Measurements from ENCODE around the gene TRPM2. TPM values are rescaled to one million over a fixed set of nuclear protein-coding genes. Genes with fewer than 3 reads are reported as not detected.
"Not testable (repeated sequence)": the region's sequence is repeated elsewhere in the genome, so short reads cannot be mapped to it uniquely, and the experiment has no call there.

Gene TRPM2
- total and polyA plus RNA-seq, 2 donors (not counting 1 experiment from before 2014, with no cell fraction given), result not detected

DNA sequence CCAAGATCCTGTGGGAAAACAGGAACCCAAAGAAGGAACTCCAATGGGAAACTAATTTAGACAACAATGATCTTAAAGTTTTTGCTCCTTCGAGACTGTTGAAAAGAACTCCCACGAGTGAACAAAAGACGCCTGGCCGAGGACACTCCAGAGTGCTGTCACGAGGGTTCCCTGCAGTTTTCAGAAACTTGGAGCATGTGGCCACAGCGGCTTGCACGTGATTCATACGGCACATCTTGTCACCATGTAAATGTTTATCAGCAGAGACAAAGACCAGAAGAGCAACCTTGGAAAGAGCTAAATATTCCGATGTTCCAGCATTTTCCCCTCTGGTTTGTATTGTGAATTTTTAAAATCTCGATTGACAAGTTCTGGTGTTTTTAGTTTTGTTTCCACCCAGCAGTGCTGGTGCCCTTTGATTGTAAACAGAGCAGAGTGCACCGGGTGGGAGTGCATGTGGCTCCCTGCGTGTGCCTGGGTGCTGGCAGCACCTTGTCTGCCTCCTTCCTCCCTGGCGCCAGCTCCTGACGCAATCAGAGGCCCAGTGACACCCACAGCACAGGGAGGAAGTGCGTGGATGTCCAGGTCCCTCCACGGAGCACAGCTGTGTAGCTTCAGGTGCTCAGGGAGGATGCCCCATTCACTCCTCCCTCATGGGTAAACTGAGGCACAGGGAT is 124.8 kb downstream of the TRPM2 start:
- TF ChIP-seq EZH2 (IDR thresholded peaks at IDR 0.05; ENCODE audit: low read length, missing control alignments), result no peak
- TF ChIP-seq, protein P1, sequence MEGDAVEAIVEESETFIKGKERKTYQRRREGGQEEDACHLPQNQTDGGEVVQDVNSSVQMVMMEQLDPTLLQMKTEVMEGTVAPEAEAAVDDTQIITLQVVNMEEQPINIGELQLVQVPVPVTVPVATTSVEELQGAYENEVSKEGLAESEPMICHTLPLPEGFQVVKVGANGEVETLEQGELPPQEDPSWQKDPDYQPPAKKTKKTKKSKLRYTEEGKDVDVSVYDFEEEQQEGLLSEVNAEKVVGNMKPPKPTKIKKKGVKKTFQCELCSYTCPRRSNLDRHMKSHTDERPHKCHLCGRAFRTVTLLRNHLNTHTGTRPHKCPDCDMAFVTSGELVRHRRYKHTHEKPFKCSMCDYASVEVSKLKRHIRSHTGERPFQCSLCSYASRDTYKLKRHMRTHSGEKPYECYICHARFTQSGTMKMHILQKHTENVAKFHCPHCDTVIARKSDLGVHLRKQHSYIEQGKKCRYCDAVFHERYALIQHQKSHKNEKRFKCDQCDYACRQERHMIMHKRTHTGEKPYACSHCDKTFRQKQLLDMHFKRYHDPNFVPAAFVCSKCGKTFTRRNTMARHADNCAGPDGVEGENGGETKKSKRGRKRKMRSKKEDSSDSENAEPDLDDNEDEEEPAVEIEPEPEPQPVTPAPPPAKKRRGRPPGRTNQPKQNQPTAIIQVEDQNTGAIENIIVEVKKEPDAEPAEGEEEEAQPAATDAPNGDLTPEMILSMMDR (conservative IDR thresholded peaks at IDR 0.05 in 1 of 2, IDR thresholded peaks at IDR 0.05 in 1 of 2; ENCODE audit: low read depth in 1 of 2, low read length in 2 of 2), result no peak
- no peaks in the 10 kb centered on the region for H3K9me3 ChIP-seq (ENCODE audit: control insufficient read depth, insufficient read depth, low read depth, low read length)
- H3K27ac ChIP-seq (ENCODE audit: insufficient read depth, low read length), result no peak overlapping the region
- no peak for DNase-seq (ENCODE audit: low read depth in 2 of 2)
- no peaks in the 10 kb centered on the region for H3K36me3 ChIP-seq (ENCODE audit: control insufficient read depth, insufficient read depth, low read length)
- no peaks in the 10 kb centered on the region for H3K4me1 ChIP-seq (ENCODE audit: control insufficient read depth, extremely low read depth, insufficient read depth, low read length)
- no peaks in the 10 kb centered on the region for H3K27me3 ChIP-seq (ENCODE audit: control insufficient read depth, insufficient read depth, low read length)
- no peak overlapping the region for H3K4me3 ChIP-seq (replicated peaks in 1 of 4; ENCODE audit: control extremely low read depth in 1 of 4, insufficient read depth in 1 of 4, low read depth in 3 of 4, low read length in 4 of 4)
- no peak overlapping the region for H3K4me2 ChIP-seq (ENCODE audit: extremely low read depth, insufficient read depth, low read length)
- H3K9ac ChIP-seq (ENCODE audit: insufficient read depth, low read length), result no peak overlapping the region
- no peaks in the 10 kb centered on the region for H3K79me2 ChIP-seq (ENCODE audit: control insufficient read depth, insufficient read depth, low read length)
- no peak overlapping the region for H2AFZ ChIP-seq (ENCODE audit: low read length)
- H4K20me1 ChIP-seq (ENCODE audit: control insufficient read depth, extremely low read depth, insufficient read depth, low read length), result no peaks in the 10 kb centered on the region

GRCh38 chr21:44478801-44479167 is 125.4 kb downstream of the TRPM2 start:
- Histone ChIP-seq H3K36me3 (ENCODE audit: control insufficient read depth, insufficient read depth, low read length) (no peaks in the 10 kb centered on the region), H3K4me1 (ENCODE audit: control insufficient read depth, extremely low read depth, insufficient read depth, low read length) (no peaks in the 10 kb centered on the region), H3K9me3 (ENCODE audit: control insufficient read depth, insufficient read depth, low read depth, low read length) (no peaks in the 10 kb centered on the region), H4K20me1 (ENCODE audit: control insufficient read depth, extremely low read depth, insufficient read depth, low read length) (no peaks in the 10 kb centered on the region), H3K9ac (ENCODE audit: insufficient read depth, low read length) (no peak overlapping the region), H2AFZ (ENCODE audit: low read length) (no peak overlapping the region), H3K27ac (ENCODE audit: insufficient read depth, low read length) (no peak overlapping the region), H3K27me3 (ENCODE audit: control insufficient read depth, insufficient read depth, low read length) (no peaks in the 10 kb centered on the region), H3K4me2 (ENCODE audit: extremely low read depth, insufficient read depth, low read length) (no peak overlapping the region), H3K4me3 (replicated peaks in 1 of 4; ENCODE audit: control extremely low read depth in 1 of 4, insufficient read depth in 1 of 4, low read depth in 3 of 4, low read length in 4 of 4) (no peak overlapping the region), H3K79me2 (ENCODE audit: control insufficient read depth, insufficient read depth, low read length) (no peaks in the 10 kb centered on the region)
- TF ChIP-seq, protein P1 (conservative IDR thresholded peaks at IDR 0.05 in 1 of 2, IDR thresholded peaks at IDR 0.05 in 1 of 2; ENCODE audit: low read depth in 1 of 2, low read length in 2 of 2), result no peak
- TF ChIP-seq EZH2 (IDR thresholded peaks at IDR 0.05; ENCODE audit: low read length, missing control alignments), result no peak
- no peak for DNase-seq (ENCODE audit: low read depth in 2 of 2)

DNA sequence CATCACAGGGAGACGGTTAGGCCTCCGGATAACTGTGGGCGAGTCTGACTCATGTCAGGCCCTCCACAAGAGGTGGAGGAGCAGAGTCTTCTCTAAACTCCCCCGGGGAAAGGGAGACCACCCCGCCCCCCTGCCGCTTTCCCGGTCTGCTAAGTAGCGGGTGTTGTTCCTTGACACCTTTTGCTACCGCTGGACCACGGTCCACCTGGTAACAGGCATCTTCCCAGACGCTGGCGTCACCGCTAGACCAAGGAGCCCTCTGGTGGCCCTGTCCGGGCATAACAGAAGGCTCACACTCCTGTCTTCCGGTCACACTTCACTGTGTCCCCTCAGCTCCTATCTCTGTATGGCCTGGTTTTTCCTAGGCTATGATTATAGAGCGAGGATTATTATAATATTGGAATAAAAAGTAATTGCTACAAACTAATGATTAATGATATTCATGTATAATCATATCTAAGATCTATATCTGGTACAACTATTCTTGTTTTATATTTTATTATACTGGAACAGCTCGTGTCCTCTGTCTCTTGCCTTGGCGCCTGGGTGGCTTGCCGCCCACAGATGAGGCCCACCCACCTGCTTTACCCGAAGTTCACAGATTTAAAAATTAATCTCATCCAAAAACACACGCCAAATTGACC is 126.3 kb downstream of the TRPM2 start:
- DNase-seq (ENCODE audit: low read depth in 2 of 2), result peak in 1 of 2 donors; percentile 11
- not testable (repeated sequence) for H3K27me3 ChIP-seq (ENCODE audit: control insufficient read depth, insufficient read depth, low read length); H3K4me2 ChIP-seq (ENCODE audit: extremely low read depth, insufficient read depth, low read length); H3K27ac ChIP-seq (ENCODE audit: insufficient read depth, low read length); H3K4me3 ChIP-seq (replicated peaks in 1 of 4; ENCODE audit: control extremely low read depth in 1 of 4, insufficient read depth in 1 of 4, low read depth in 3 of 4, low read length in 4 of 4); H3K36me3 ChIP-seq (ENCODE audit: control insufficient read depth, insufficient read depth, low read length); H2AFZ ChIP-seq (ENCODE audit: low read length); H3K79me2 ChIP-seq (ENCODE audit: control insufficient read depth, insufficient read depth, low read length); H3K9ac ChIP-seq (ENCODE audit: insufficient read depth, low read length); H3K4me1 ChIP-seq (ENCODE audit: control insufficient read depth, extremely low read depth, insufficient read depth, low read length); H3K9me3 ChIP-seq (ENCODE audit: control insufficient read depth, insufficient read depth, low read depth, low read length); H4K20me1 ChIP-seq (ENCODE audit: control insufficient read depth, extremely low read depth, insufficient read depth, low read length)
- TF ChIP-seq, protein P1 (conservative IDR thresholded peaks at IDR 0.05 in 1 of 2, IDR thresholded peaks at IDR 0.05 in 1 of 2; ENCODE audit: low read depth in 1 of 2, low read length in 2 of 2), result peak; percentile 35 to 53
